ENCODE measurements around the gene ASTN2. TPM values are rescaled to one million over a fixed set of nuclear protein-coding genes. Genes with fewer than 3 reads are reported as not detected.

ASTN2 gene
- total RNA-seq, 3 donors from 2014 or later: 1.7 to 1.8 (median 1.7) TPM

- peak overlapping the region; percentile 88 for H3K4me3 Mint-ChIP-seq
- no peaks in the 10 kb centered on the region for H3K27me3 Mint-ChIP-seq (ENCODE audit: low read depth)
Measured at GRCh38 chr9:116686693-116687073, 728.2 kb downstream of the ASTN2 start.

GRCh38 chr9:116686135-116686534, 728.7 kb downstream of the ASTN2 start:
- H3K36me3 Mint-ChIP-seq (ENCODE audit: insufficient read depth): no peaks in the 10 kb centered on the region
- peaks cover 46% of the 10 kb centered on the region for H3K4me1 Mint-ChIP-seq (ENCODE audit: low read depth)
- H3K4me3 Mint-ChIP-seq: peak overlapping the region; percentile 88
- DNase-seq: no peak
- H3K9me3 Mint-ChIP-seq: no peaks in the 10 kb centered on the region
- no peak for ATAC-seq
- H3K27me3 Mint-ChIP-seq (ENCODE audit: low read depth): no peaks in the 10 kb centered on the region

More at GRCh38 chr9:116686693-116687073, 728.2 kb downstream of the ASTN2 start:
- no peaks in the 10 kb centered on the region for H3K36me3 Mint-ChIP-seq (ENCODE audit: insufficient read depth)
- DNase-seq (no peak), ATAC-seq (peak; percentile 4 to 9)
- no peaks in the 10 kb centered on the region for H3K9me3 Mint-ChIP-seq
- H3K4me1 Mint-ChIP-seq (ENCODE audit: low read depth): peaks cover 51% of the 10 kb centered on the region

GRCh38 chr9:116685166-116685565, 729.7 kb downstream of the ASTN2 start:
- no peaks in the 10 kb centered on the region for H3K36me3 Mint-ChIP-seq (ENCODE audit: insufficient read depth)
- H3K9me3 Mint-ChIP-seq: no peaks in the 10 kb centered on the region
- no peaks in the 10 kb centered on the region for H3K27me3 Mint-ChIP-seq (ENCODE audit: low read depth)
- H3K4me3 Mint-ChIP-seq: no peak overlapping the region
- ATAC-seq: no peak
- peaks cover 37% of the 10 kb centered on the region for H3K4me1 Mint-ChIP-seq (ENCODE audit: low read depth)
- no peak for DNase-seq

GRCh38 chr9:116683535-116683934, 731.3 kb downstream of the ASTN2 start:
- Mint-ChIP-seq H3K27me3 (ENCODE audit: low read depth) (no peaks in the 10 kb centered on the region), H3K4me1 (ENCODE audit: low read depth) (peaks cover 24% of the 10 kb centered on the region), H3K4me3 (no peak overlapping the region), H3K36me3 (ENCODE audit: insufficient read depth) (no peaks in the 10 kb centered on the region), H3K9me3 (no peaks in the 10 kb centered on the region)
- no peak for ATAC-seq
- DNase-seq: no peak

- peaks cover 2% of the 10 kb centered on the region for H3K36me3 Mint-ChIP-seq (ENCODE audit: insufficient read depth)
- H3K9me3 Mint-ChIP-seq: peaks cover 15% of the 10 kb centered on the region
- no peaks in the 10 kb centered on the region for H3K27me3 Mint-ChIP-seq (ENCODE audit: low read depth)
- ATAC-seq: no peak
- no peak overlapping the region for H3K4me3 Mint-ChIP-seq
- no peak for DNase-seq
- no peaks in the 10 kb centered on the region for H3K4me1 Mint-ChIP-seq (ENCODE audit: low read depth)
Measured at GRCh38 chr9:116674210-116674980, 740.5 kb downstream of the ASTN2 start.

- Mint-ChIP-seq H3K4me1 (ENCODE audit: low read depth) (no peaks in the 10 kb centered on the region), H3K36me3 (ENCODE audit: insufficient read depth) (peaks cover 2% of the 10 kb centered on the region), H3K27me3 (ENCODE audit: low read depth) (no peaks in the 10 kb centered on the region), H3K9me3 (peaks cover 15% of the 10 kb centered on the region), H3K4me3 (no peak overlapping the region)
- ATAC-seq (no peak), DNase-seq (no peak)
Measured at GRCh38 chr9:116673375-116673774, 741.5 kb downstream of the ASTN2 start.

- Mint-ChIP-seq H3K27me3 (ENCODE audit: low read depth) (no peaks in the 10 kb centered on the region), H3K36me3 (ENCODE audit: insufficient read depth) (peaks cover 2% of the 10 kb centered on the region)
Measured at GRCh38 chr9:116671605-116672004, 743.3 kb downstream of the ASTN2 start.

GRCh38 chr9:116668970-116669695, 745.7 kb downstream of the ASTN2 start:
- peaks cover 2% of the 10 kb centered on the region for H3K36me3 Mint-ChIP-seq (ENCODE audit: insufficient read depth)
- no peak overlapping the region for H3K4me3 Mint-ChIP-seq
- H3K27me3 Mint-ChIP-seq (ENCODE audit: low read depth): no peaks in the 10 kb centered on the region
- H3K9me3 Mint-ChIP-seq: peaks cover 15% of the 10 kb centered on the region
- DNase-seq: no peak
- no peaks in the 10 kb centered on the region for H3K4me1 Mint-ChIP-seq (ENCODE audit: low read depth)
- no peak for ATAC-seq

More at GRCh38 chr9:116671605-116672004, 743.3 kb downstream of the ASTN2 start:
- ATAC-seq: no peak
- Mint-ChIP-seq H3K4me1 (ENCODE audit: low read depth) (no peaks in the 10 kb centered on the region), H3K4me3 (no peak overlapping the region), H3K9me3 (peaks cover 15% of the 10 kb centered on the region)
- no peak for DNase-seq

- Mint-ChIP-seq H3K9me3 (no peaks in the 10 kb centered on the region), H3K4me3 (no peak overlapping the region), H3K4me1 (ENCODE audit: low read depth) (no peaks in the 10 kb centered on the region), H3K27me3 (ENCODE audit: low read depth) (no peaks in the 10 kb centered on the region), H3K36me3 (ENCODE audit: insufficient read depth) (no peaks in the 10 kb centered on the region)
- DNase-seq (no peak), ATAC-seq (no peak)
Measured at GRCh38 chr9:116663581-116663980, 751.3 kb downstream of the ASTN2 start.

GRCh38 chr9:116662646-116663310, 752.1 kb downstream of the ASTN2 start:
- Mint-ChIP-seq H3K9me3 (no peaks in the 10 kb centered on the region), H3K36me3 (ENCODE audit: insufficient read depth) (no peaks in the 10 kb centered on the region), H3K4me1 (ENCODE audit: low read depth) (no peaks in the 10 kb centered on the region), H3K4me3 (no peak overlapping the region), H3K27me3 (ENCODE audit: low read depth) (no peaks in the 10 kb centered on the region)
- no peak for DNase-seq
- no peak for ATAC-seq

- H3K36me3 Mint-ChIP-seq (ENCODE audit: insufficient read depth): no peaks in the 10 kb centered on the region
- no peaks in the 10 kb centered on the region for H3K27me3 Mint-ChIP-seq (ENCODE audit: low read depth)
- H3K4me3 Mint-ChIP-seq: no peak overlapping the region
- no peaks in the 10 kb centered on the region for H3K9me3 Mint-ChIP-seq
- peak in 1 of 2 donors; percentile 63 for ATAC-seq
- DNase-seq: no peak
- no peaks in the 10 kb centered on the region for H3K4me1 Mint-ChIP-seq (ENCODE audit: low read depth)
Measured at GRCh38 chr9:116661037-116661954, 753.6 kb downstream of the ASTN2 start.

GRCh38 chr9:116658265-116658664, 756.6 kb downstream of the ASTN2 start:
- H3K9me3 Mint-ChIP-seq: no peaks in the 10 kb centered on the region
- ATAC-seq (no peak), DNase-seq (no peak)
- H3K4me1 Mint-ChIP-seq (ENCODE audit: low read depth): no peaks in the 10 kb centered on the region
- H3K4me3 Mint-ChIP-seq: no peak overlapping the region
- H3K36me3 Mint-ChIP-seq (ENCODE audit: insufficient read depth): no peaks in the 10 kb centered on the region
- H3K27me3 Mint-ChIP-seq (ENCODE audit: low read depth): no peaks in the 10 kb centered on the region

GRCh38 chr9:116656977-116657376, 757.9 kb downstream of the ASTN2 start:
- DNase-seq (no peak), ATAC-seq (no peak)
- H3K27me3 Mint-ChIP-seq (ENCODE audit: low read depth): no peaks in the 10 kb centered on the region
- no peaks in the 10 kb centered on the region for H3K4me1 Mint-ChIP-seq (ENCODE audit: low read depth)
- no peaks in the 10 kb centered on the region for H3K9me3 Mint-ChIP-seq
- H3K4me3 Mint-ChIP-seq: no peak overlapping the region
- no peaks in the 10 kb centered on the region for H3K36me3 Mint-ChIP-seq (ENCODE audit: insufficient read depth)

GRCh38 chr9:116656501-116656971, 758.3 kb downstream of the ASTN2 start:
- Mint-ChIP-seq H3K4me1 (ENCODE audit: low read depth) (no peaks in the 10 kb centered on the region), H3K27me3 (ENCODE audit: low read depth) (no peaks in the 10 kb centered on the region), H3K36me3 (ENCODE audit: insufficient read depth) (no peaks in the 10 kb centered on the region), H3K4me3 (no peak overlapping the region), H3K9me3 (no peaks in the 10 kb centered on the region)
- no peak for ATAC-seq
- no peak for DNase-seq
